22Rv1 (cell line): ENCODE measurements around the gene CIRBP.

Experiments used
- CTCF ChIP-seq: fragments of 450-650 bp; IDR thresholded peaks from 2 replicates; pipeline ENCODE4 v1.5.1; 2017; ENCODE audit warnings: mild to moderate bottlenecking
- ZFX ChIP-seq: fragments of 450-650 bp; IDR thresholded peaks from 2 replicates; pipeline ENCODE4 v1.6.1; 2017; ENCODE audit warnings: antibody characterized with exemption, borderline replicate concordance

DNA sequence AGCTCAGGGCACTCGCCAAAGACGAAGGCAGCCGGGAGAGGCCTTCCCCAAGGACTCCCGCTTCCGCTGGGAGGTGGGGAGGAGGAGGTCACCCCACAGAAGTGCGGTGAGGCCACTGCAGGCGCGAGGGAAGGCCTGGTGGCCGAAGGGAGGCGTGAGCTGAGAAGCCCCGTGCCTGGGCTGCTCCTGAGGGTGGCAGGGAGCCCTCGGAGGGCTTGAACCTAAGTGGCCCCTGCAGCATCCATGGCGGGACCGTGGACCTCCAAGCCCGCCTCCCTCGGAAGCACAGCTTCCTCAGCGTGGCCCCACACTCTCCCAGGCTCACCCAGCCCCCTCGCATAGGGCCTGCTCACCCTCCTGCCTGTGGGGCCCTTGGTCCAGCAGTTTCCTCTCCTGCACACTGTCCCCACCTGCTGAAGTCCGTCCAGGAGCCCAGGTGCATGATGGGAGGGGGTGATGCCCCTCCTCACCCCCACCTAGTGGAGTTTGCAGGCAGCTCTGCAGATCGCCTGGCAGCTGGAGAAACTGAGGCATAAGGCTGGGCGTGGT, 42.5 kb downstream of the CIRBP start:
- TF ChIP-seq CTCF (no peak), ZFX (no peak)
